Lower leg skin (tissue), 3 donors: ENCODE results near the gene GPR157.

Experiments used
- POLR2A ChIP-seq, 2 donors: fragments of 450-650 bp; IDR thresholded peaks; one replicate each; pipeline ENCODE4 v1.6.1; 2016 to 2017; ENCODE audit warnings: antibody characterized with exemption in 2 of 2, mild to moderate bottlenecking in 1 of 2, moderate library complexity in 1 of 2
- TF ChIP-seq, protein P1 (sequence below), 3 donors: fragments of 450-650 bp; IDR thresholded peaks; one replicate each; pipeline ENCODE4 v1.5.1; 2016; ENCODE audit warnings: antibody characterized with exemption in 3 of 3, mild to moderate bottlenecking in 3 of 3, moderate library complexity in 2 of 3

DNA sequence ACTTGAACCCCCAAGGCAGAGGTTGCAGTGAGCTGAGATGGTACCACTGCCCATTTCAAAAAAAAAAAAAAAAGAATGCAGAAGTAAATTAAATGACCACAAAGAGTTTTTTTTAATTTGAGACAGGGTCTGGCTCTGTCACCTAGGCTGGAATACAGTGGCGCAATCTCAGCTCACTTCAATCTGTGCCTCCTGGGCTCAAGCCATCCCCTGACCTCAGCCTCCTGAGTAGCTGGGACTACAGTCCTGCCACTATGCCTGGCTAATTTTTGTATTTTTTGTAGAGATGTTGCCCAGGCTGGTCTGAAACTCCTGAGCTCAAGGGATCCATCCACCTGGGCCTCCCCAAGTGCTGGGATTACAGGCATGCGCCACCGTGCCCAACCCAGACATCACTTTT lies 20.2 kb upstream of the GPR157 start:
- TF ChIP-seq, protein P1, sequence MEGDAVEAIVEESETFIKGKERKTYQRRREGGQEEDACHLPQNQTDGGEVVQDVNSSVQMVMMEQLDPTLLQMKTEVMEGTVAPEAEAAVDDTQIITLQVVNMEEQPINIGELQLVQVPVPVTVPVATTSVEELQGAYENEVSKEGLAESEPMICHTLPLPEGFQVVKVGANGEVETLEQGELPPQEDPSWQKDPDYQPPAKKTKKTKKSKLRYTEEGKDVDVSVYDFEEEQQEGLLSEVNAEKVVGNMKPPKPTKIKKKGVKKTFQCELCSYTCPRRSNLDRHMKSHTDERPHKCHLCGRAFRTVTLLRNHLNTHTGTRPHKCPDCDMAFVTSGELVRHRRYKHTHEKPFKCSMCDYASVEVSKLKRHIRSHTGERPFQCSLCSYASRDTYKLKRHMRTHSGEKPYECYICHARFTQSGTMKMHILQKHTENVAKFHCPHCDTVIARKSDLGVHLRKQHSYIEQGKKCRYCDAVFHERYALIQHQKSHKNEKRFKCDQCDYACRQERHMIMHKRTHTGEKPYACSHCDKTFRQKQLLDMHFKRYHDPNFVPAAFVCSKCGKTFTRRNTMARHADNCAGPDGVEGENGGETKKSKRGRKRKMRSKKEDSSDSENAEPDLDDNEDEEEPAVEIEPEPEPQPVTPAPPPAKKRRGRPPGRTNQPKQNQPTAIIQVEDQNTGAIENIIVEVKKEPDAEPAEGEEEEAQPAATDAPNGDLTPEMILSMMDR (IDR thresholded peaks at IDR 0.05): no peak
- no peak for TF ChIP-seq POLR2A (IDR thresholded peaks at IDR 0.05)
